ENCODE results near the gene GPR135. TPM values are rescaled to one million over a fixed set of nuclear protein-coding genes. Genes with fewer than 3 reads are reported as not detected.

GPR135 gene
- 3.2 TPM for polyA plus RNA-seq (ENCODE audit: insufficient read length)

- DNase-seq (ENCODE audit: low read depth): no peak
Observed at GRCh38 chr14:59465316-59466135, at the start of gene GPR135. Gene GPR135 (minus strand): TSS chr14:59465380. CDS start chr14:59465226, 154 bp downstream.

- DNase-seq (ENCODE audit: low read depth): no peak
Observed at GRCh38 chr14:59511916-59512575, 46.9 kb upstream of the GPR135 start.

DNA sequence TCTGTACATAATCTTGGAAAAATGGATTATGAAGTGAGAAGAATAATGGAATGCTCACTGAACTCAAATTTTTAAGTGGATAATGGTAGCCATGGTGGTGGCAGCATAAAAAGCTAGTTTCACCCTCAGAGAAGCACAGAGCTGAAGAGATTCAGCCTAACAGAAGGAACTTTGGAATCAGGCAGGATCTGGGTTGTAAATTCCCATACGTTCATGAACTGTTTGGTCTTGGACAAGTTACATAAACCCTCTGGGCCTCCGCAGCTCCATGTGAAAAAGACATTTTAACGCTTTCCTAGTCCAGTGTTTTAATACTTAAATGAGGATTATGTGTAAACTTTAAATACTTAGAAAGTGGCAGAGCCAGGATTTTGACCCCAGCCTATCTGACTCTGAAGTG lies 45.8 kb upstream of the GPR135 start:
- DNase-seq (ENCODE audit: low read depth): no peak

- DNase-seq (ENCODE audit: low read depth): no peak
Observed at GRCh38 chr14:59510001-59510400, 44.8 kb upstream of the GPR135 start.

GRCh38 chr14:59509101-59509500 lies 43.9 kb upstream of the GPR135 start:
- DNase-seq (ENCODE audit: low read depth): no peak

GRCh38 chr14:59507752-59508103 lies 42.5 kb upstream of the GPR135 start:
- no peak for DNase-seq (ENCODE audit: low read depth)

DNA sequence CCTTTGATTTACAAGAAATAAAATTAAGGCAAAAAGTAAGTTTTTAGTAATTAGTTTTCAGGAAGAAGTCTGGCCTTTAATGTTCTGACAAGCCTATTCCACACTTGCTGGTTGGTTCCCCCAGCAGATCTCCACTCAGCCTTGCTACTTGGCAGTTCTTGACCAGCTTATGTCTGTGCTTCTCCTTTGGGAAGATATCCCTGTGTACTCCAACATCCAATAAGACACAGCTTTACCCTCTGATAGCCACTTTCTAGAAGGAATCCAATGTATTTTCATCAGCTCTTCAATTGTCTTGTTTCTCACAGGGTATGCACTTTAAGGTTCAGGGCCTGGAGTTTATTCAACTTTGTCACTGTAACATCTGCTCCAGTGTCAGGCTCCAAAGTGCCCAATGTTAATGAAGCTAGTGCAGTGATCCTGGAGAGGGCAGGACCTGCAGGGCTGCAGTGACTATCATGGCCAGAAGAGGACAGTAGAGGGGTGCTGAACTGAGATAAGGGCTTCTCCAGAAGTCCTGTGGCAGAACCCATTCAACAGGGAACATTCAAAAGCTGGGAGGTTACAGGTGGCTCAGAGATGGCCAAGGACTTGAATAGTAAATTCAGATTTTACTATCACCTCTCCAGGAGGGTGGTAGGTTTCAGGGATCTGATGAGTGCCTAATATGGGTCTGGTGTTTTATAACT lies 42.0 kb upstream of the GPR135 start:
- DNase-seq (ENCODE audit: low read depth): no peak

DNA sequence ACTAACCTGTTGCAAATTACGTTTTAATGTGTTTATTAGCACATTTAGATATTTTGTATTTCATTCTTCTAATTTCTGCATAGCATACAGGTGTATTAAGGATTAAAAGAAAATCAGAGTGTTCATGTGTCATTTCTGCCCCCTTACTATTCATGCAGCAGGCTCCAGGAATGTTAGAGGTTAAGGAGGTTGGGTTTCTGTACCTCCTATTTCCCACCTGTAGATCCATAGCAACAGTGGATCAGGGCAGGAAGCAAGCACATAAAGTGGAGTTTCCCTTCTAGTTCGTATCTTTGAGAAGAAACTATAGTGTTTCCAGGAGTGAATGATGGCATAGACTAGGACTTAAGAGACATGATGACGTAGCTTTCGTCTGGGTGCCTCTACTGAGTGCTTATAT lies 38.1 kb upstream of the GPR135 start:
- no peak for DNase-seq (ENCODE audit: low read depth)

DNA sequence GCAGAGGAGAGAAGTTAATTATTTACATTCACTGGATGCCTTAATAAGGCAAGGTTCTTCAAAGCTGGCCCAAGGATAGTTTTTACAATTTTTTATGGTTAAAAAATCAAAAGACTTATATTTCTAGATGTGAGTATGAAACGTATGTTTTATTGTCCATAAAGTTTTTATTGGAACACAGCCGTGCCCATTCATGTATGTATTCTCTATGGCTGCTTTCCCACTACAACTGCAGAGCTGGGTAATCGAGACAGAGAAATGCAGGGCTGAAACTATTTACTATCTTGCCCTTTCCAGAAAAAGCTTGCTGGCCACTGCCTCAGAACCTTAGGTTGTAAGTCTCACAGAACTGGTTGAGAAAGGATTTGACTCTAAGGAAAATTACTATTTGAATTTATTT lies 35.6 kb upstream of the GPR135 start:
- DNase-seq (ENCODE audit: low read depth): no peak

- no peak for DNase-seq (ENCODE audit: low read depth)
Observed at GRCh38 chr14:59492384-59492783, 27.2 kb upstream of the GPR135 start.

DNA sequence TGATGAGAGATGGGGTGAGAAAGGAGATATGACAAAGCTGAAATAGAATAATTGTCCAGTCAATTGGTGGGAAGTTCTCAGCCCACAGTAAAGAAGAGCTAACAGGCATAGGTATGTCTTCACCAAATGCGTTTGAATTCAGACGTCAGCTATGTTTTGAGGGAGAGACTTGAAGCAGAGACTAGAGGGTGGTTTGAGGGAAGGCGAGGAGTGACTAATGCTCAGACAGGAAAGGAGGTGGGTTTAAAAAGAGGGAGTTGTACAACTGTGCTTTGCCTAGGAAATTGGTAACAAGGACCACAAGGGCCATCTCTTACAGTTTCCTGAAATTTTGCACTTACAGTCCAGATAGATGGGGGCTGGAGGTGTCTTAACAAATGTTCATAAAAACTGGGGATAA lies 25.6 kb upstream of the GPR135 start:
- DNase-seq (ENCODE audit: low read depth): no peak

GRCh38 chr14:59484639-59485175 lies 19.5 kb upstream of the GPR135 start:
- DNase-seq (ENCODE audit: low read depth): no peak

- DNase-seq (ENCODE audit: low read depth): peak; percentile 88
Observed at GRCh38 chr14:59483819-59484638, 18.8 kb upstream of the GPR135 start, which contains the start of the genes JKAMP and L3HYPDH. Gene JKAMP (plus strand): TSS chr14:59484517. CDS start chr14:59484590, 73 bp downstream. Gene L3HYPDH (minus strand): TSS chr14:59484408. CDS start chr14:59484316, 92 bp downstream.

- no peak for DNase-seq (ENCODE audit: low read depth)
Observed at GRCh38 chr14:59483363-59483762, 18.2 kb upstream of the GPR135 start.

GRCh38 chr14:59482541-59483331 lies 17.6 kb upstream of the GPR135 start:
- DNase-seq (ENCODE audit: low read depth): no peak

DNA sequence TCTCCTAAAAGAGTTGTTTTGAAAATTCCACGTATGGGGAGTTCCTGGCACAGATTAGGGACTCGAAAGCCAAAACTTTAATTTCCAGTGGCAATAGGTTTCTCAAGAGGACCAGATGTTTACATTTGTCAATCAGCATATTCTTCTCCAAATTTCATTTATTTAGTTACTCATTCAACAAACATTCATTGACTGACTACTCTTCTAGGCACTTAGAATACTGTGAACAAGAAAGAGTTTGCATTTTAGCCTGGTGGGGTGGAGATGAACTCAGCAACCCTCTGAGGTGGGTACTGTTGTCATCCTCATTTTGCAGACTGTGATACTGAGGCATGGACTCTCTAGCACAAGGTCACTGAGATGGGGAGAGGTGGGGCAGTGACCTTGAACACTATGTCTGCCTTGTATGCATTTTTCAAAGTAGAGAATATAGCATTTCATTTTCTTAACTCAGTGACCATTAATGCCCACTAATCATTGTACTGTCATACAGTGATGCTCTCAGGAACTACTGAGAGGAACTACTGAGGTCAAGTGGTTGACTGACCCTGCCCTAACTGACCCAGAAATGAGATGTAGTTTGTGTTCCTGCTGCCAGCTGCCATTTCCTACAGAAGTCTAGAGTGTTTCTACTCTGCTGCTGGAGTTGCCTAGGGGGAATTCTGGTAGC lies 16.8 kb upstream of the GPR135 start:
- no peak for DNase-seq (ENCODE audit: low read depth)

DNA sequence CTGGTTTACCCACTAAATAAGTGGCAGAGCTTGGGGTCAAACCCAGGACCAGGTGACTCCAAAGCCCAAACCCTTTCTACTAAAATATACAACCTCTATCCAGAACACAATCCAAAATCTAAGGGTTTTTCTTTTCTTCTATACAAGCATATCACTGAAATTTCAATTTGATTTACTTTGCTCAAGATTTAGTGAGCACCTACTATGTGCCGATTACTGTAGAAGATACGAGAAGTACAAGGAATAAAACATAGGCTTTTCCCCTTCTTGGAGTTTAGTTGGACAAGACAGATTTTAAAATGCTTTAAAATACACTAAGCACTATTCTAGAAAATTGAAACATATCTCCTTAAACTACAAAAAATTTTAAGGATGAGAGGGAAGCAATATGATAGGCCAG lies 16.2 kb upstream of the GPR135 start:
- DNase-seq (ENCODE audit: low read depth): no peak

DNA sequence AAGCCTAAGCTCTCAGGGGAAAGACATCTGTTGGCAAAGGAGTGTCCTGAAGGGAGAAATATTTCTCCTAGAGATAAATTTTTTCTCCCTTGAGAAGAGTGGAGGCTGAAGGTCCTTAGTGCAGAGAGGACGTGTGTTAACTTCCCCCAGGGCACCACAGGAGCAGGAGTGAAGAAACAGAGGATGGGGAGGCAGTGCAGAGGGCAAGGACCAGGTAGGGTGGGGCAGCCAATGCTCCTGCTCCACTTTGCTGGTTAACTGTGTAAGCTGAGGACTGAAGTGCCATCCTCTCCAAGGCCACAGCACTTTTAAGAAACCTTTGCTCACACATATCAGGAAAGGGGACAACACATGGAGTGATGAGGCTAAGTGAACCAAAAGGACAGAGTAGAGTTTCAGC lies 15.0 kb upstream of the GPR135 start:
- no peak for DNase-seq (ENCODE audit: low read depth)

DNA sequence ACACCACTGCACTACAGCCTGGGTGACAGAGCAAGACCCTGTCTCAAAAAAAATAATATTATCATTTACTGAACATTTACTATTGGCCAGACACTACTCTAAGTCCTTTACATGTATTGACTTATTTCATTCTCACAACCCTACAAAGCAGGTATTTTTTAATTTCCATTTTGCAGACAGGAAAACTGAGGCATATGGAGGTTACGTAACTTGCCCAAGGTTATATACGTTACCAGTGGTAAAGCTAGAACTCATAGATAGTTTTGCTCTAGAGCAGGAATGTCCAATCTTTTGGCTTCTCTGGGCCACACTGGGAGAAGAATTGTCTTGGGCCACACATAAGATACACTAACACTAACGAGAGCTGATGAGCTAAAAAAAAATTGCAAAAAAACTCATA lies 13.4 kb upstream of the GPR135 start:
- DNase-seq (ENCODE audit: low read depth): no peak

- DNase-seq (ENCODE audit: low read depth): no peak
Observed at GRCh38 chr14:59475709-59476108, 10.5 kb upstream of the GPR135 start.

All from forelimb muscle (tissue), 1 donor.